Measurements from ENCODE around the gene ZBTB44.
"Not testable (repeated sequence)": the region's sequence is repeated elsewhere in the genome, so short reads cannot be mapped to it uniquely, and the experiment has no call there.

Gene ZBTB44

GRCh38 chr11:130247319-130247718, 67.4 kb downstream of the ZBTB44 start:
- Histone ChIP-seq H3K27ac (no peak overlapping the region), H3K9me3 (ENCODE audit: low read depth, low read length) (no peaks in the 10 kb centered on the region), H3K9ac (ENCODE audit: insufficient read length) (no peak overlapping the region), H3K36me3 (ENCODE audit: insufficient read depth, low read length) (no peaks in the 10 kb centered on the region), H3K4me3 (no peak overlapping the region)
- no peak for TF ChIP-seq EZH2 (IDR thresholded peaks at IDR 0.05)
- TF ChIP-seq POLR2AphosphoS5 (IDR thresholded peaks at IDR 0.05; ENCODE audit: borderline replicate concordance, low read depth, low read length), result no peak
- no peak for TF ChIP-seq FOXP2 (optimal IDR thresholded peaks at IDR 0.05; ENCODE audit: control extremely low read depth, extremely low read length, insufficient read depth)
- DNase-seq (ENCODE audit: low read depth, low spot score), result no peak

GRCh38 chr11:130246738-130247137, 68.0 kb downstream of the ZBTB44 start:
- H3K9ac ChIP-seq (ENCODE audit: insufficient read length), result no peak overlapping the region
- H3K9me3 ChIP-seq (ENCODE audit: low read depth, low read length), result no peaks in the 10 kb centered on the region
- no peaks in the 10 kb centered on the region for H3K36me3 ChIP-seq (ENCODE audit: insufficient read depth, low read length)
- TF ChIP-seq EZH2 (IDR thresholded peaks at IDR 0.05) (no peak), POLR2AphosphoS5 (IDR thresholded peaks at IDR 0.05; ENCODE audit: borderline replicate concordance, low read depth, low read length) (no peak), FOXP2 (optimal IDR thresholded peaks at IDR 0.05; ENCODE audit: control extremely low read depth, extremely low read length, insufficient read depth) (no peak)
- H3K4me3 ChIP-seq, result no peak overlapping the region
- no peak for DNase-seq (ENCODE audit: low read depth, low spot score)
- H3K27ac ChIP-seq, result no peak overlapping the region

- H3K9ac ChIP-seq (ENCODE audit: insufficient read length), result no peak overlapping the region
These were observed 68.4 kb downstream of the ZBTB44 start for GRCh38 chr11:130246270-130246669.

GRCh38 chr11:130245375-130245774, 69.3 kb downstream of the ZBTB44 start:
- H3K9ac ChIP-seq (ENCODE audit: insufficient read length); DNase-seq (ENCODE audit: low read depth, low spot score); H3K4me3 ChIP-seq; H3K27ac ChIP-seq; H3K9me3 ChIP-seq (ENCODE audit: low read depth, low read length); H3K36me3 ChIP-seq (ENCODE audit: insufficient read depth, low read length): not testable (repeated sequence)

More at GRCh38 chr11:130246270-130246669, 68.4 kb downstream of the ZBTB44 start:
- no peaks in the 10 kb centered on the region for H3K36me3 ChIP-seq (ENCODE audit: insufficient read depth, low read length)
- H3K9me3 ChIP-seq (ENCODE audit: low read depth, low read length), result no peaks in the 10 kb centered on the region
- H3K27ac ChIP-seq, result no peak overlapping the region
- TF ChIP-seq FOXP2 (optimal IDR thresholded peaks at IDR 0.05; ENCODE audit: control extremely low read depth, extremely low read length, insufficient read depth), result no peak
- TF ChIP-seq EZH2 (IDR thresholded peaks at IDR 0.05), result no peak
- no peak for TF ChIP-seq POLR2AphosphoS5 (IDR thresholded peaks at IDR 0.05; ENCODE audit: borderline replicate concordance, low read depth, low read length)
- no peak for DNase-seq (ENCODE audit: low read depth, low spot score)
- no peak overlapping the region for H3K4me3 ChIP-seq

GRCh38 chr11:130244848-130245247, 69.9 kb downstream of the ZBTB44 start:
- Histone ChIP-seq H3K27ac (no peak overlapping the region), H3K4me3 (no peak overlapping the region), H3K36me3 (ENCODE audit: insufficient read depth, low read length) (no peaks in the 10 kb centered on the region), H3K9me3 (ENCODE audit: low read depth, low read length) (no peaks in the 10 kb centered on the region), H3K9ac (ENCODE audit: insufficient read length) (no peak overlapping the region)
- DNase-seq (ENCODE audit: low read depth, low spot score), result no peak
- TF ChIP-seq FOXP2 (optimal IDR thresholded peaks at IDR 0.05; ENCODE audit: control extremely low read depth, extremely low read length, insufficient read depth) (no peak), EZH2 (IDR thresholded peaks at IDR 0.05) (no peak)

GRCh38 chr11:130243816-130244215, 70.9 kb downstream of the ZBTB44 start:
- no peak for DNase-seq (ENCODE audit: low read depth, low spot score)
- Histone ChIP-seq H3K9ac (ENCODE audit: insufficient read length) (no peak overlapping the region), H3K9me3 (ENCODE audit: low read depth, low read length) (no peaks in the 10 kb centered on the region), H3K4me3 (no peak overlapping the region), H3K27ac (no peak overlapping the region), H3K36me3 (ENCODE audit: insufficient read depth, low read length) (no peaks in the 10 kb centered on the region)
- no peak for TF ChIP-seq FOXP2 (optimal IDR thresholded peaks at IDR 0.05; ENCODE audit: control extremely low read depth, extremely low read length, insufficient read depth)
- TF ChIP-seq EZH2 (IDR thresholded peaks at IDR 0.05), result no peak
- no peak for TF ChIP-seq POLR2AphosphoS5 (IDR thresholded peaks at IDR 0.05; ENCODE audit: borderline replicate concordance, low read depth, low read length)

- no peaks in the 10 kb centered on the region for H3K9me3 ChIP-seq (ENCODE audit: low read depth, low read length)
- peaks cover 7% of the 10 kb centered on the region; the same call in 1 of the 2 replicates for H3K36me3 ChIP-seq (ENCODE audit: insufficient read depth, low read length)
- DNase-seq (ENCODE audit: low read depth, low spot score), result no peak
- no peak for TF ChIP-seq FOXP2 (optimal IDR thresholded peaks at IDR 0.05; ENCODE audit: control extremely low read depth, extremely low read length, insufficient read depth)
- TF ChIP-seq EZH2 (IDR thresholded peaks at IDR 0.05), result no peak
- TF ChIP-seq POLR2AphosphoS5 (IDR thresholded peaks at IDR 0.05; ENCODE audit: borderline replicate concordance, low read depth, low read length), result no peak
- H3K27ac ChIP-seq, result no peak overlapping the region
- H3K4me3 ChIP-seq, result no peak overlapping the region
- no peak overlapping the region for H3K9ac ChIP-seq (ENCODE audit: insufficient read length)
These were observed 73.0 kb downstream of the ZBTB44 start for GRCh38 chr11:130241713-130242112.

- H3K9ac ChIP-seq (ENCODE audit: insufficient read length), result no peak overlapping the region
- H3K27ac ChIP-seq, result no peak overlapping the region
- peaks cover 14% of the 10 kb centered on the region for H3K36me3 ChIP-seq (ENCODE audit: insufficient read depth, low read length)
- no peak for DNase-seq (ENCODE audit: low read depth, low spot score)
- no peaks in the 10 kb centered on the region for H3K9me3 ChIP-seq (ENCODE audit: low read depth, low read length)
- TF ChIP-seq FOXP2 (optimal IDR thresholded peaks at IDR 0.05; ENCODE audit: control extremely low read depth, extremely low read length, insufficient read depth) (no peak), POLR2AphosphoS5 (IDR thresholded peaks at IDR 0.05; ENCODE audit: borderline replicate concordance, low read depth, low read length) (no peak), EZH2 (IDR thresholded peaks at IDR 0.05) (no peak)
- no peak overlapping the region for H3K4me3 ChIP-seq
These were observed 77.3 kb downstream of the ZBTB44 start for GRCh38 chr11:130237282-130238006.

GRCh38 chr11:130234315-130234714, 80.4 kb downstream of the ZBTB44 start:
- no peaks in the 10 kb centered on the region for H3K9me3 ChIP-seq (ENCODE audit: low read depth, low read length)
- H3K36me3 ChIP-seq (ENCODE audit: insufficient read depth, low read length), result peaks cover 14% of the 10 kb centered on the region
- no peak for DNase-seq (ENCODE audit: low read depth, low spot score)
- no peak overlapping the region for H3K4me3 ChIP-seq
- no peak overlapping the region for H3K9ac ChIP-seq (ENCODE audit: insufficient read length)
- TF ChIP-seq POLR2AphosphoS5 (IDR thresholded peaks at IDR 0.05; ENCODE audit: borderline replicate concordance, low read depth, low read length), result no peak
- TF ChIP-seq FOXP2 (optimal IDR thresholded peaks at IDR 0.05; ENCODE audit: control extremely low read depth, extremely low read length, insufficient read depth), result no peak
- no peak for TF ChIP-seq EZH2 (IDR thresholded peaks at IDR 0.05)
- H3K27ac ChIP-seq, result no peak overlapping the region

- H3K36me3 ChIP-seq (ENCODE audit: insufficient read depth, low read length), result peaks cover 14% of the 10 kb centered on the region
These were observed 80.8 kb downstream of the ZBTB44 start for GRCh38 chr11:130233888-130234287.

GRCh38 chr11:130233486-130233885, 81.2 kb downstream of the ZBTB44 start:
- H3K27ac ChIP-seq; H3K4me3 ChIP-seq; H3K9me3 ChIP-seq (ENCODE audit: low read depth, low read length); DNase-seq (ENCODE audit: low read depth, low spot score); H3K9ac ChIP-seq (ENCODE audit: insufficient read length): not testable (repeated sequence)
- peaks cover 14% of the 10 kb centered on the region for H3K36me3 ChIP-seq (ENCODE audit: insufficient read depth, low read length)

More at GRCh38 chr11:130233888-130234287, 80.8 kb downstream of the ZBTB44 start:
- H3K9ac ChIP-seq (ENCODE audit: insufficient read length); H3K4me3 ChIP-seq; DNase-seq (ENCODE audit: low read depth, low spot score); H3K9me3 ChIP-seq (ENCODE audit: low read depth, low read length); H3K27ac ChIP-seq: not testable (repeated sequence)
